HG02981 (cell line): ENCODE results near the gene HBEGF.
A peak's percentile ranks its signal among the peaks of the same experiment; 100 is the strongest.
"Not testable (repeated sequence)": the region's sequence is repeated elsewhere in the genome, so short reads cannot be mapped to it uniquely, and the experiment has no call there.

Experiments used
- ATAC-seq: cut with Tn5 transposase; IDR thresholded peaks from one replicate; pipeline ENCODE4 v1.9.1; 2021; ENCODE audit warnings: mild to moderate bottlenecking, moderate library complexity; ENCODE audit not compliant: unreplicated experiment

The HBEGF gene

DNA sequence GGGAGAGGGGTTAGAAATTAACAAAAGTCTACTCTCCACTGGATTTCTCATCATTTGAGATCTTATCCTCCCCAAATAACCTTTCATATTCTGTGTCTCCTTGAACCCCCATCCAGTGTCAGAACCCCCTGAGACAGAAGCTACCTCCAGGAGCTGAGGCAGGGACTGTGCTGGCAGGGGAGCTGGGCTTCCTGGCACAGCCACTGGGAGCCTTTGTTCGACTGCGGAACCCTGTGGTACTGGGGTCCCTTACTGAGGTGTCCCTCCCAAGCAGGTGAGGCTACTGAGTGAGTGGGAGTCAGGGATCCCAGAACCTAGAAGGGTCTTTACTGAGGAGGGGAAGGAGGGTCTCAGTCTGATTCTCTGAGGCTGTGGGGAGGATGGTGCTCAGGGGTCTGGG lies 15.5 kb upstream of the HBEGF start:
- ATAC-seq, result no peak

DNA sequence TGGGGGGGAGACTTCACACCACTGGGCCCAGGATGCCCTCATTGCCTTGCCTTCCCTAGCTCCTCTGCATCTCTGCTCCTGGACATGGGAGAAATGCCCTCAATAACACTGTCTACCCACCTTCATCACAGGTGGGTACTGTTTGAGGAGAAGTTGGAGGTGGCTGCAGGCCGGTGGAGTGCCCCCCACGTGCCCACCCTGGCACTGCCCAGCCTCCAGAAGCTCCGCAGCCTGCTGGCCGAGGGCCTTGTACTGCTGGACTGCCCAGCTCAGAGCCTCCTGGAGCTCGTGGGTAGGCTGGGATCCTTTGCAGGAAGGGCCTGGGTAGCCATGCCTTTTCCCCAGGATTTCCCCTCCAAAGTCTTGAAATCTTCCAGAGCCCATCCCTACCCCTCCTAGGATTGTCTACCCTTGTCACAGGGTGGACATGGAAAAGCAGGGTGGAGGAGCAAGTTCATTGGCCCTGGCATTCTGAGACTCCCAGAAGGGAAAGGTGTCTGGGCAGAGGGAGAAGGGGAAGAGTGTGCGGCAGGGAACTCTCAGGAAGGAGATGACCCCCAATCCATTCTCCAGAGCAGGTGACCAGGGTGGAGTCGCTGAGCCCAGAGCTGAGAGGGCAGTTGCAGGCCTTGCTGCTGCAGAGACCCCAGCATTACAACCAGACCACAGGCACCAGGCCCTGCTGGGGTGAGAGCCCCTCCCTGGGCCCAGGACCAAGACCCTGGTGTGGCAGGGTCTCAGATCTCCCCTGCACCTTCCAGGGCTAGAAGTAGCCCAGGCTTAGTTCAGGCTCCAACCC lies 14.5 kb upstream of the HBEGF start:
- ATAC-seq, result no peak

DNA sequence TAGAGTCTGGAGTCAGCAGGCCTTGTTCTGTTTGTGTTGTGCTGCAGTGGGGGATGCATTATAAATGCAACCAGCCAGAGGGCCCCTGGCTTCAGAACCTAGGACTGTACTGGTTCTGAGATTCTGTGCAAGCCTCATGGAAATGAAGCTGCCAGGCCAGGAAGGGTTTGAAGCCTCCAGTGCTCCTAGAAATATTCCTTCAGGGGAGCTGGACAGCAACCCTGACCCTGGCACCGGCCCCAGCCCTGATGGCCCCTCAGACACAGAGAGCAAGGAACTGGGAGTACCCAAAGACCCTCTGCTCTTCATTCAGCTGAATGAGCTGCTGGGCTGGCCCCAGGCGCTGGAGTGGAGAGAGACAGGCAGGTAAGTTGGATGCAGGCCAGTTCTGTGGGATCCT lies 13.7 kb upstream of the HBEGF start, which contains the start of gene SLC4A9:
TSS of gene SLC4A9 (plus strand) at position 94 of the 400 bp plus-strand sequence. CDS start at position 137, 43 bp downstream.
- ATAC-seq, result no peak

DNA sequence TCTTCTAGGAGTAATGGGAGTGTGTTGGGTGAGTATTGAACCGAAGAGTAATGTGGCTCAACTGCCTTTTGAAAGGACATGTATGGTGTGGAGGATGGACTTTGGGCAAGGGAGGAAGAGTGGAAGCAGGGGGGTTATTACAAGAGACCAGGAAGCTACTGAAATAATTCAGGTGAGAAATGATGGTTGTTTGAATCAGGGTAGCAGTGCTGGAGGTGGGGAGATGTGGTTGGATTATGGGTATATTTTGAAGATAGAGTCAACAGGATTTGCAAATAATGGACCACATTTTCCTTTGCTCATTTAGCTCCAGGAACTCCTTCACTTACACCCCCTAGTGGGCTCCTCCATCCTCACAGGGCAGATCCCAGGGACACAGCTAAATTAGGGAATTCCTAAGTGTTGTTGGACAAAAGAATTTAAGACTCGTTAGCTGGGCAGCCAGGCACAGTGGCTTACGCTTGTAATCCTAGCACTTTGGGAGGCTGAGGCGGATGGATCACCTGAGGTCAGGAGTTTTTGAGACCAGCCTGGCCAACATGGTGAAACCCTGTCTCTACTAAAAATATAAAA lies 12.4 kb upstream of the HBEGF start:
- ATAC-seq, result no peak

DNA sequence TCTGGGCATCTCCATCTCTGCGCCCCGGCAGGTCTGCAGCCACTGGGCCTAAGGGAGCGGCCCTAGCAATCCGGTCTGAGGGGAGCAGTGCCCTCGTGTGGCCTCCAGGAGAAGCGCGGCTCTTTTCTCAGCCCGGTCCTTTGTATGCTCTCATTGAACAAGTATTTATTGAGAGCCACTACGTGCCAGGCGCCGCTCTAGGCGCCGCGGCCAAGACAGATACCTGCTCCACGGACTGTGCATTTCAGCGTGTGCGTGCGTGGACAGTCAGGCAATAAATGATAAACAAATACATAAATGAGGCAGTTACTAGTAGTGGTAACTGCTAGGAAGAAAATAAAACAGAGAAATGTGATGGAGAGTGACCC lies 11.3 kb upstream of the HBEGF start:
- ATAC-seq, result peak; percentile 95

DNA sequence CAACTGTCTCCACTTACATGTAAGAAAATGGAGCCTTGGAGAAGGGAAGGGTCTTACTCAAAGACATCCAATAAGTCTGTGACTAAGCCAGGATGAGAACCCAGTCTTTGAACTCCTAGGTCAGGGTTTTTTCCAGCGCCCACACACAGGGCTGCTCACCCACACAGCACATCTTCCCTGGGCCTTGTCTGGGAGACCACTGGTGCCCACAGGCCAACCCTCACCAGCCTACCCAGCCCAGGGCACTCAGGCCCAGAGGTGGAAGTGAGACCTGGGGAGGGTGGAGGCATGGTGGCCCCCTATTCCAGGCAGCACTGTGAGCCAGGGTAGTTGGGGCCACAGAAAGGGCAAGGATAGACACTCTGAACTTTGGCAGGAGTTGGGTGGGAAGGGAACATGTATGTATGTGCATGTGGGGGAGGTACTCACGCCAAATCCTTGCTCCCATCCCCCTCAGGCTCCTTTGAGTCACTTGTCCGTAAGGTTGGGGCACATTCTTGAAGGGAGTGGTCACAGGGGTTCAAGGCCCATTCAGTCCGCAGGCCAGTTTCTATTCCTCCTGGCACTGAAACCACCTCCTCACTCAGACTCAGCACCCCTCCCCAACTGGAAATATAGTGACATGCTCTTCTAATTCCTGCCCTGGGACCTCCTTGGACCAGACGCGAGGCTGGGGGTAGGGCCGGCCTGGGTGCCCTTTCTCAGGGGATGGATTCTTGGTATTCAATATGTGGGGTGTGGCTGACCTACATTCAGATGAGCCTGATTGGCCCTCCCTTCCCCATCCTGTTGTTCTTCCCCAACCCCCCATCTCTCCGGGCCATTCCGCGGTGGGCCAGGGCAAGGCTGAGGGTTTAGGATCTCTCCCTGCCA lies 10.7 kb upstream of the HBEGF start:
- ATAC-seq, result peak; percentile 15

DNA sequence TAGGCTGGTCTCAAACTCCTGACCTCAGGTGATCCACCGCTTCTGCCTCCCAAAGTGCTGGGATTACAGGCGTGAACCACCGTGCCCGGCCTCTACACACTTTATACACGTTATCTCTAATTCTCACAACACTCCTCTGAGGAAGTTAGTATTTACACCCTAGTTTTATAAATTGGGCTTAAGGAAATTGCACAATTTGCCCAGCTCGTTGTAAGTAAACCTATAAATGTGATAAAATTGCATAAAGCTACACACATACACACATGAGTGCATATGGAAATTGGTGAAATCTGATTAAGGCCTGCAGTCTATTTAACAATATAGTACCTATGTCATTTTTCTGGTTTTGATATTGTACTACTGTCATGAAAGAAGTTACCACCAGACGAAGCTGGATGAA lies 9.1 kb upstream of the HBEGF start:
- no peak for ATAC-seq

DNA sequence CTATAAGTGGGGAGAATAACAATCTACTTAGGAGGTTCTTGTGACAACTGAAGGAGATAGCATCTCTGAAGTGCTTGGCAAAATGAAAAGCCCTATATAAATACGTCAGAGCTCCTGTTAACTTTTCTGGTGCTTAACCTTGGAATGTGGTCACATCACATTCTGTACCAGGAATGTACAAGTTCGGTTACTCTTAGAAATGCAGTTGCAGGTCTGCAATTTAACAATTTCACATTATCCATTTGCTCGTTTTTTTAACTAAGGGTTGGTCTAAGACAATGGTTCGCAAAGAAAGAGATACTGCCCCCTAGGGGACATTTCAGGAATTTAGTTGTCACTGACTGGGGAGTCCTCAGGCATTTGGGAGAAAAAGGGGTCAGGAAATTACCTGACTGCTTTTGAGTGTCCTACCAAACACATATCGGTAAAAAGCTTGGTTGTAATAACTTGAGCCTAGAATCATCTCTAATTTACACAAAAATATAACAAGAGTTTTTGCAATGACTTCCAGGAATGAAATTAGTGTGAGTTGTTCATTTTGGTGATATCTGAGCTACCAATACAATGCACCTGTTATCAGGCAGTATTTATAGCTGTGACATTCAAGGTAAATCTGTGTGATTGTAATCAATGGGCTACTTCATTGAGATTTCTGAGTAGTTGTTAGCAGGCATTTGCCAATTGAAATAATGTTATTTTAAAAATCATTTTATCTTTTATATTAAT lies 5.4 kb upstream of the HBEGF start:
- no peak for ATAC-seq

DNA sequence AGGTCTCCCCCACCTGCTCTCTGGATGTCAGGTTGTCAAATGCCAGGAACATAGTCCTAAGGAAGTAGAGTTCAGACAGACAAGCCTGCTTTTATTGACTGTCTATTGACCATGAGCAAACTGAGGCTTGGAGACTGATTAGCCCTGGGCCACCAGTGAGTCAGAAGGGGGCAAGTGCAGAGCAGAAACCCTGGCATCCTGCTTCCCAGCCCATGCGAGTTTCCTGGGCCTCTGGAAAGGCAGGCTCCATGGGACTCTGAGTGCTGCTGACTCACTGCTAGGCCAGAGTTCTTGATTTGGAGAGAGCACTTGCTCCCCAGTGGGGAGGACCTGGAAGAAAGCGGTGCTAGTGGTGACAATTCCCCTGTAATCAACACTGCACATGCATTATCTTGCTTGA lies 2.8 kb upstream of the HBEGF start:
- ATAC-seq, result no peak

DNA sequence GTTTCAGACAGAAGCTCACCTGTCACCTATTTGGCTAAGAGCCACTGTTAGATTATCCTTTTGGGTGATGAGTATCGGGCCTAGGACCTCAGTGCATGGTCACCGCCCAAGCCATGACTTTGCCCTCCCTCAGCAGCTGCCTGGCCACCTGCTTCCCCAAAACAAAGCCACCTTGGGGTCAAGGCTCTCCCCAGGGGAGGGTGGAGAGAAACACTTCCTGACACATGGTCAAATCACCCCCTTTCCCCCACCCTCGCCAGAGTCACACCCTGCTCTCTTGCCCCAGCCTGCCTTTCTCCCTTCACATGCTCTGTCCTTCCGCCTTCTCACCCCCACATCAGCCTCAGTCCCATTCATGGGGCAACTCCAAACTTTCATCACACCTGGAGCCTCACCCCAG lies 1.7 kb upstream of the HBEGF start:
- no peak for ATAC-seq

DNA sequence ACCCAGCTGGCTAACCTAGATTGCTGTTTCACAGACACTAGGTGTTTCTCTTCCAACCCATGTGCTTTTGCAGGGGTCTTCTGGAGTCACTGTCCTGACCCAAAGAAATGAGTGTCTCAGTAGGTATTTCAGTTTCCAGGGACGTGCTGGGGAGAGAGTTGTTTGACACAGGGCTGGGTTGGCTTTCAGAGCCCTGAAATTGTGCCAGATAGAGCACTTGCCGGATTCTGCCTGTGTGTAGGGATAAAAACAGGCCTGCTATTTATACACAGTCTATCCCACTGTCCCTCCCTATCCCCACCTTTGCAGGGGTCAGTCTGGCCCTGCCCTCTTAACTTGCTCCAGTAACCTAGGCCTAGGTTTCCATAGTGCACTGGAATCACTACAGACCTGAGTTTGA lies 957 bp upstream of the HBEGF start:
- ATAC-seq, result no peak

DNA sequence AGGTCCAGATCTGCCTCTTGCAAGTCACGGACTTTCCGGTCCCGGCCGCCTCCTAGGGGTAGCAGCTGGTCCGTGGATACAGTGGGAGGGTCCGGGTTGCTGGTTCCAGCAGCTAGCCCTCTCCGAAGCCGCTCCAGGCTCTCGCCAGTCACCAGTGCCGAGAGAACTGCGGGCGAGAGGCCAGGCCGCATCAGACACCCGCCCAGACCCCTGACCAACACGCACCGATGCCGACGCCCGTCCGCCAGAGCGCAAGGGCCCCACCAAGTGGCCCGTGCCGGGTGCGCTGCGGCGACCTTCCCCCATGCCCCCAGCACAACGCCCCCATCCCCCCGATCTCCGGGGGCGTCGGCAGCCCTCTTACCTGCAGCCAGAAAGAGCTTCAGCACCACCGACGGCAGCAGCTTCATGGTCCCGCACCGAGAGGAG lies 470 bp downstream of the HBEGF start:
- ATAC-seq, result peak; percentile 20

DNA sequence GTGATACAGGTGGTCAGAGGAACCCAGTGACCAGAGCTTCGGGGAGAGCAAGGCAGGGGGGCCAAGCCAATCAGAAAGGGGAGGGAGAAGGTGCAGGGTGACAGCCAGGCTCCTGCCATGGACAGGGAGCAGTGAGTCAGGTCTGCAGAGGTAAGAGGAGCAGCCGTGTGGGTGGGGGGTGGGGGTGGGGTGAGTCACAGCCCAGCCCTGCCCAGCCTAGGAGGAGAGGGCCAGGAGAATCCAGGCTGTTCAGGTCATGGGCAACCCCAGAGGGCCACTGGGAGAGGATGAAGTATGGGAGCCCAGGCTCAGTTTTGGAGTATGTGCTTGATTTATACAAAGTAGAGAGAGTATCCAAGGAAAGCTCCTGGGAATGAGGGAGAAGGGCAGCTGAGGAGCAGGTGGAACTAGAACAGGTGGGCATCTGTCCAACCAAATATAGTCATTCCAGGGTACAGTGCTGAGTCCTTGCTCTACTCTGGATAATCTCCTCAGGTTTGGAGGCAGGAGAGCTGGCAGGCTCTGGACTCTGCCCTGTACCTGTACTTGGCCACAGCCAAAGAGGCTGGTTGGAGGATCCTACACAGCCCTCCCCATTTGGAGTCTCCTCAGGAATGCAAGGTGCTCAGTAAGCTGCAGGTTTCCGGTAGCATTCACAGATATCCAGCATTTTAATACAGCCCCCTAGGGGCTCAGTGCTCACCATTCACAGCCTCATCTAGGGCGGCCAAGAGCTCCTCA lies 1.6 kb downstream of the HBEGF start:
- no peak for ATAC-seq

DNA sequence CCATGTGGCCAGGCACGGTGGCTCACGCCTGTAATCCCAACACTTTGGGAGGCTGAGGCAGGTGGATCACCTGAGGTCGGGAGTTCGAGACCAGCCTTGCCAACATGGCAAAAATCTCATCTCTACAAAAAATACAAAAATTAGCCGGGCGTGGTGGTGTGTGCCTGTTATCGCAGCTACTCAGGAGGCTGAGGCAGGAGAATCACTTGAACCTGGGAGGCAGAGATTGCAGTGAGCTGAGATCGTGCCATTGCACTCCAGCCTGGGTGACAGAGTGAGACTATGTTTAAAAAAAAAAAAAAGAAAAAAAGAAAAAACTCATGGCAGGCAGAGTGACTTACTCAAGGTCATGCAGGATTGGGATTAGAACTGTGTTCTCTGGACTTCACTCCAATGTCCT lies 2.6 kb downstream of the HBEGF start:
- ATAC-seq, result not testable (repeated sequence)

DNA sequence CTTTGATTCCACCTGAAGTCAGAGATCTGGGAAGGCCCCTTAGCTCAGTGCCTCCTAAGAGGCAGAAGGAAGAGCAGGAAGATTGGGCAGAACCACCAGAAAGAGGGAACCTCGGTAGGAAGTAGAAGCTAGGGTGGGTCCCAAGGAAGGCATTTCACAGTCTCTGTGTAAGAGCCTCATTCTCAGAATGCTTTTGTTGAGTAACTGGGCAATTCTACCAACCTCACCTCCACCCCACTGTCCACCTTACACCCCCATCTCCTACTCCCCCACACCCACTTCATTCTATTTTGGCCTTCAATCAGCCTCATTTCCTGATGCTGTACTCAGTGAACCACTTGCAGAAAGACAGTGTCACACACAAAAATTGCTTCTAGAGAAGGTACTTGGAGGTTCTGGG lies 3.5 kb downstream of the HBEGF start:
- ATAC-seq, result no peak

DNA sequence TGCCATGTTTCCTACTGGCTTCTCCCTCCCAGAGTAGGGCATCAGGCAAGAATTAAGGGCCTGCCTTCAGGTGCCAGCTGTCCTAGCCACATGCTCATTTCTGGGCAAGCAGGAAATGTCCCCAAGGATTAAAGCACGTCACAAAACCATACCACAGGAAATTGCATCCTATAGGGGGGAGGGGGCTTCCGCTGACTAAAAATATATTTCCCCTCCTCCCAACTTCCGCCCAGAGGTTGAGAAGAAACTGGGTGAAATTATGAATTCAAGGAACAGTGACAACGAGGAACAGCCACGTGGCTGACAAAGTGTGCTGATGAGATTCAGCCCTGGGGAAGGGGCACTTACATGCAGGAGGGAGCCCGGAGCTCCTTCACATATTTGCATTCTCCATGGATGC lies 4.1 kb downstream of the HBEGF start:
- ATAC-seq, result no peak

DNA sequence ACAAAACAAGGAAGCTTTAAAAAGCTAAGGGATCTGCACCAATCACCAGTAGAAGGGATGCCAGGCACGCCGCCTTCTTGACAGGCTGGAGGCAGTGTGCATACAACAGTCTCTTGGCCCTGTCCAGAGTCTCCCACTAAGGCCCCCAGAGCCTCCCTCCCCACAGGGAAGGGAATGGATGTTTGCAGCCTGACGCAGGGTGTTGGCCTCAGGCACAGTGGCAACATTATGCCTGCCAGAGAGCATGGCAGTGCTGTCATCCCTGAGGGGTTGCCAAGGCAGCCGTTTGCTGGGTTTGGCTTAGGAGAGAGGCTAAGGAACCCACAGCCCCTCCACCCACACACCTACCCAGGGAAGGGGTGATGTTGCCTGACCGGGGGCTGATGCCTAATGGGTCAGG lies 4.8 kb downstream of the HBEGF start:
- ATAC-seq, result no peak

DNA sequence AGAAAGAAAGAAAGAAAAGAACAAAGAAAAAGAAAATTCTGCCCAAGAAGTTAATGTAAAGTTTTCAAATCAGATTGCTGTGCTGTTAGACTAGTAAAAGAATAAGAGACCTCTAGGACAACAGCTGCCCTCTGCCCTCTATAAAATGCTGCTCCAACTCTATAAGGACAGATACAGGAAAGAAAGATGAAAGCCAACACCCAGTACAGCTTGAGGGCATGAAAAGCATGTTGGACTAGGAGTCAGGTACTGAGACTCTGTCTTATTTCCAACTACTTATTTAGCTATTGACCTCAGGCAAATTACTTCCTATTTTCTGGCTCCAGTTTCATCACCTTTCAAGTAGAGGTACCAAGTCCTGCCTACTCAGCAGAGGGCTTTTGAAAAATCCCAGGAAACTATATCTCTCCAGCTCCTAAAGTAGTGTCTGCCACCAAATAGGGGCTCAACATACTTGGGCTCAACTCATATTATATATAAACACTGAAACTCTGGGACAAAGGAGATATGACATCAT lies 5.7 kb downstream of the HBEGF start:
- no peak for ATAC-seq

DNA sequence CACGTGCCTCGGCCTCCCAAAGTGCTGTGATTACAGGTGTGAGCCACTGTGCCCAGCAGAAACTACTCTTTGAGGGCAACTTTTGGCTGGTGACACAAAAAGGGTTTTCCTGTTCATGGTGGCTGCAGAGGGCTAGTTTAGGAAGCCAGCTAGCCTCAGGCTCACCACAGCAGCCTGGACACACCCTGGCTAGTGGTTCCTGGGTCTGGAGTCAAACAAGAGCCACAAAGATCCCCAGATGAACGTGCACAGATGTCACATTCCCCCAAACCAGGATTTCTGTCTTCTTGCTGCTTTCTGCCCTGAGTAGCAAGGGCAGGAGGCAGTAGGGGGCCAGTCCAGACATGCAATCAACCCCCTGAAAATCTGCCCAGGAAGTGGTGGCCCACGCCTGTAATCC lies 6.8 kb downstream of the HBEGF start:
- no peak for ATAC-seq

DNA sequence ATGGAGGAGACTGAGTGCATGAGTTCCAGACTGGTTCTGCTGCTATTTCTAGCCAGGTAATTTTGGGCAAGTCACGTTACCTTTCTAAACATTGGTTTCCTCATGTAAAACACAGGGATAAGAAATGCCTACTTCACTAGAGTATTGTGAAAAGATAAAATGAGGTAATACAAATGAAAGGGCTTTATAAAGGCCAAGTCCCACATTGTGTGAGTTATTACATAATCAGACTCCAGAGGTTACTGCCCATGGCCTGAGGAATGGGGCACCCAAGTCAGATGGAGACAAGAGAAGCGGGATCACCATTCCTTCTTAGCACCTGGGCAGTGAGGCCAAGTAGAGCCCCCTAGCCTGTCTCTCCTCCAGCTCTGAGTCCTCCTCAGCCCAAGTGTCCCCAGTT lies 7.5 kb downstream of the HBEGF start:
- no peak for ATAC-seq
